HCEC 1CT (cell line): ENCODE measurements around the gene MTCH2.
A peak's percentile ranks its signal among the peaks of the same experiment; 100 is the strongest.

Experiments used
- DNase-seq: peaks from one replicate; pipeline ENCODE4 v3.0.0-alpha.2; 2017

Gene MTCH2

GRCh38 chr11:47631473-47631872, 10.9 kb downstream of the MTCH2 start:
- DNase-seq, result no peak

- DNase-seq, result no peak
Observed at GRCh38 chr11:47628026-47628425, 14.3 kb downstream of the MTCH2 start.

GRCh38 chr11:47626234-47626633, 16.1 kb downstream of the MTCH2 start:
- no peak for DNase-seq

GRCh38 chr11:47620836-47621378, 21.5 kb downstream of the MTCH2 start:
- no peak for DNase-seq

- peak; percentile 78 for DNase-seq
Observed at GRCh38 chr11:47617417-47617809, 24.9 kb downstream of the MTCH2 start.

GRCh38 chr11:47616726-47617416, 25.5 kb downstream of the MTCH2 start:
- peak; percentile 77 for DNase-seq

- no peak for DNase-seq
Observed at GRCh38 chr11:47615249-47615648, 27.1 kb downstream of the MTCH2 start.

- DNase-seq, result no peak
Observed at GRCh38 chr11:47611348-47611794, 31.0 kb downstream of the MTCH2 start.

- no peak for DNase-seq
Observed at GRCh38 chr11:47609675-47610074, 32.7 kb downstream of the MTCH2 start.

- DNase-seq, result peak; percentile 89
Observed at GRCh38 chr11:47607380-47607779, 35.0 kb downstream of the MTCH2 start.

GRCh38 chr11:47606731-47607130, 35.6 kb downstream of the MTCH2 start:
- no peak for DNase-seq

- DNase-seq, result no peak
Observed at GRCh38 chr11:47605921-47606320, 36.4 kb downstream of the MTCH2 start.

- no peak for DNase-seq
Observed at GRCh38 chr11:47603295-47603694, 39.1 kb downstream of the MTCH2 start.

- no peak for DNase-seq
Observed at GRCh38 chr11:47599902-47600301, 42.5 kb downstream of the MTCH2 start.

- no peak for DNase-seq
Observed at GRCh38 chr11:47595967-47596366, 46.4 kb downstream of the MTCH2 start.

- DNase-seq, result no peak
Observed at GRCh38 chr11:47595029-47595428, 47.3 kb downstream of the MTCH2 start.

GRCh38 chr11:47593934-47594855, 48.2 kb downstream of the MTCH2 start, which contains the start of gene C1QTNF4:
Gene C1QTNF4 (minus strand): TSS chr11:47594411. CDS start chr11:47590810, 3,601 bp downstream.
- no peak for DNase-seq

GRCh38 chr11:47593492-47593933, 48.8 kb downstream of the MTCH2 start:
- DNase-seq, result no peak

GRCh38 chr11:47592970-47593369, 49.4 kb downstream of the MTCH2 start:
- no peak for DNase-seq

- no peak for DNase-seq
Observed at GRCh38 chr11:47592251-47592650, 50.1 kb downstream of the MTCH2 start.

- no peak for DNase-seq
Observed at GRCh38 chr11:47591764-47592163, 50.6 kb downstream of the MTCH2 start.

GRCh38 chr11:47589977-47590861, 52.1 kb downstream of the MTCH2 start:
- no peak for DNase-seq

- DNase-seq, result no peak
Observed at GRCh38 chr11:47589584-47589976, 52.8 kb downstream of the MTCH2 start.
